HS-27A (cell line): ENCODE measurements around the gene HOXD10.

Experiments
- DNase-seq: peaks from one replicate; pipeline ENCODE4 v3.0.0-alpha.2; 2012; ENCODE audit warnings: low read depth, missing footprints

Gene HOXD10

DNA sequence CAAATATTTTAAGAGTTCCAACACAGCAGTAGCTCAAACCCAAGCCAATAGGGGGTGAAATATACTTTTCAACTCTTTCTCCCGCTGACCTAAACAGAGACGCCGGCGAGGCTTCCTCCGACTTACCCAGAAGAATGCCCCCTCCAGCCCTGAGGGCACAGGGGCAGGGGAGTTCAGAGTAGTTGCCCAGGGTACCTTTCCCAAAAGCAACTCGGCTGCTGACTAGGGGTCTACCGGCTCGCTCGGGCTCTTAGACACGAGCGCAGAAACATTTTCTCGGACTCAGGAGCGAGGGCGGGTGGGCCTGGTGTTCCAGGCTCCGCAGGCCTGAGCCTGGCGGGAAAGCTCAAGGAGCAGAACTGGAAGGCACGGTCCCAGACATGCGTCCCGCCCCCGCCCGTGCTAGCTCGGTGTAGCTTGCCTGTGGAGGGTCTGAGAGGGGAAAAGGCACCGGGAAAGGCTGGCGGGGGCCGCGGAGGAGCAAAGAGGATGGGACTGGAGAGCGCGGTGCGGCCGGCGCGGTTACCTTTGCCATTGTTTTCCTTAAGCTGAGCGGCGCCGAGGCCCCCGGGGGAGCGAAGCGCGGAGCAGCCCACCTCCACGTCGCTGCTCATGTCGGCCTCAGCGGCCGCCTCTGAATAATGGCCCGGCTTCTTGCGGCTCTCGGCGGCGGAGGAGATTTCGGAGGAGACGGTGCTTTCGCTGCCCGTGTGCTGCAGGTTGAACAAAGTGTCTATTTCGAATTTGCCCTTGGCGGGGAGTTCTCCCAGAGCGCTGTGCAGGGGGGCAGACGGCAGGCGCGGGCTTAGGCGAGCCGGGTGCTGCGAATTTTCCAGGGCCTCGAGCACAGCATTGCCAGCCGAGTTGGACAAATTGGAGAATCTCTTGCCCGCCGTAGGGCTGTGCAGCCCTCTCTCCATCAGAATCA, 33.5 kb upstream of the HOXD10 start:
- DNase-seq, result no peak

- no peak for DNase-seq
Measured at GRCh38 chr2:176083796-176084261, 32.7 kb upstream of the HOXD10 start, which contains the start of gene EVX2. TSS of gene EVX2 (minus strand) at chr2:176083962. CDS start at chr2:176083776, 186 bp downstream.

GRCh38 chr2:176084611-176085119, 31.9 kb upstream of the HOXD10 start:
- no peak for DNase-seq

DNA sequence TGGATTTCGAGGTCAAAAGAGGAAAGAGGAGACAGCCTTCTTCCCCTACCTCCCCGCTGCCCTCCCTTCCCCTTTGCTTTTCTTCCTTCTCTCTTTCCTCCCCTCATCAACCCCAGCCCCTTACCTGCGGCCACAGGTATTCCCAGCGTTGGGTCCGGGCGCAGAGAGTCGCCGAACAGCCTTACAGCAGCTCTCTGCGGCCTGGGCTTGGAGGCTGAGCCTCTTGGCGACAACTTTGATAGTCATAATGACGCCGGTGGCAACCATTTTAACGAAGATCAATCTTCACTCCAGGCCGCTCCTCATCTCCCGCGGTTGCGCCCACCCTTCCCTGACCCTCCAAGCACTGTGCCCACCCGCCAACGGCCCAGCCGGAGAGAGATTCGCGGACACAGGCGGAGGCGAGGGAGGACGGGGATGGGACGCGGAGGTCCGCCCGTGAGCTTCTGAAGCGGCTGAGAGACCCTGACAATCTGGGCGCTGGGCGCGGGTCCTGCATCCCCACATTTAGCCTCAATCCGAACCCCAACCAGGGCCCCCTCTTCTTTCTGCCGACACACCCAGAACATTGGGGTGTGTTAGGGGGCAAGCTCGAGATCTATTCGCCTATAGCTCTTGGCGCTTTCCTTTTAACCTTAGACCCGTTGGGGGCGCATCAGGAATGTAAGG, 31.3 kb upstream of the HOXD10 start:
- no peak for DNase-seq

DNA sequence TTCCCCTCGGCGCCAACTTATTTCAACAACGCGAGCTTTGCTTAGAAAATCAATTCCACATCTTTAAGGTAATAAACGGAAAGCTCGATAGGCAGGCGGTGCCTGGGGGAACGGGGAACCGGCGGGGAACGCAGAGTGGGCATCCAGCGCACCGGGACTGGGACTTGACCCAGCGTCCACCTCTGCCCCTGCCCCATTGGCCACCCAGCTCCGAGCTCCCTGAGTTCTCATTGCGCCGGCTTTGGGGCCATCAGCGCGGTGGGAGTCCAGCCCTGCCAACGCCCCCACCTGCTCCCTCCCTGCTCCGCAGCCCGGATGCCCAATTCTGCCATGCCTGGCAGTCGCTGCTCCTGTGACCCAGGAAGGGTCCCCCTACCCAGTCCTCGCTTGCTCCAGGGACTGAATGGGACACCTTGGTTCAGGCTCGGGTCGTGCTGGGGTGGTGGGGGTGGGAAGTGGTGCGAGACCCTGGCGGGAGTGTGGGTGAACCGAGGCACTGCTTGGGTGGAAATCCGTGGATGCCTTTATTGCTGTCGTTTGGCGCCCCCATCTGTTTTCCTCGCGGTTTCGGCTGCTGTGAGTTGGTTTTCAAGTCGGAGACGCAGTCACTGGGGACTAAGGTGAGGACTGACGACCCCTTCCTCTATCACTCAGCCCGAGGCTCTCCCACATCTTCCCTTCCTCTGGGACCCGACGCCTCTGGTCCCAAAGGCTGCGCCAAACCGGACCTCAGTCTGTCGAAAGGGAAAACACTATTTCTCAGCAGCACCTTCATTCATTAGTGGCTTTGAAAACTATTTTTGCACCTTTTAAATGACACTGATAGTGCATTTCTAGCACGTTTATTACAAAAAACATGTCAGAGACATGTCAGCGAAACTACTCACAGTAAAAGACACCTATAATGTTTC, 30.5 kb upstream of the HOXD10 start:
- DNase-seq, result no peak

DNA sequence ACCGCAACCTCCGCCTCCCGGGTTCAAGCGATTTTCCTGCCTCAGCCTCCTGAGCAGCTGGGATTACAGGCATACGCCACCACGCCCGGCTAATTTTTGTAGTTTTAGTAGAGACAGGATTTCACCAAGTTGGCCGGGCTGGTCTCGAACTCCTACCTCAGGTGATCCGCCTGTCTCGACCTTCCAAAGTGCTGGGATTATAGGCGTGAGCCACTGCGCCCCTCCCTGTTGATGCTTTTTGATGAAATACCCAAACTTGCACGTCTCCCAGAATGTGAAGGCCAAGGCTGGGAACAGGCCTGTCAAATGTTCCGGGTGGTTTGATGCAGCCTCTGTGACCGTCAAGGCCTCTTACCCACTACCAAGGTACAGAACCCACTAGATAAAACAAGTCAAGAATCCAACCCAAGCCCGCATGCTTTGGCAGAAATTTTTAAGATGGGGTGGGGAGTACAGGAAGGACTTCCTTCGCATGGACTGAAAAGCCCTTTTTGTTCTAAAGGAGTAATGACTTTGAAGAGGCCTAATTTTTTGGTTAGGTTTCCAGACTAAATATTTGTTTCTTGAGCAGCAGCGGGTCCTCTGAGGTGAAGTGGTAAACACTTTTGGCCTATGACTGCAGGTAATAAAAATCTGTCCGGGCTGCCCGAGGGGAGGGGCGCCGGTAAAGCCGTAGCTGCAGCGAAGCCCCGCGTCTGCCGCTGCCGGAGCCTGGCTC, 29.1 kb upstream of the HOXD10 start:
- no peak for DNase-seq

- no peak for DNase-seq
Measured at GRCh38 chr2:176088048-176088936, 28.3 kb upstream of the HOXD10 start.

DNA sequence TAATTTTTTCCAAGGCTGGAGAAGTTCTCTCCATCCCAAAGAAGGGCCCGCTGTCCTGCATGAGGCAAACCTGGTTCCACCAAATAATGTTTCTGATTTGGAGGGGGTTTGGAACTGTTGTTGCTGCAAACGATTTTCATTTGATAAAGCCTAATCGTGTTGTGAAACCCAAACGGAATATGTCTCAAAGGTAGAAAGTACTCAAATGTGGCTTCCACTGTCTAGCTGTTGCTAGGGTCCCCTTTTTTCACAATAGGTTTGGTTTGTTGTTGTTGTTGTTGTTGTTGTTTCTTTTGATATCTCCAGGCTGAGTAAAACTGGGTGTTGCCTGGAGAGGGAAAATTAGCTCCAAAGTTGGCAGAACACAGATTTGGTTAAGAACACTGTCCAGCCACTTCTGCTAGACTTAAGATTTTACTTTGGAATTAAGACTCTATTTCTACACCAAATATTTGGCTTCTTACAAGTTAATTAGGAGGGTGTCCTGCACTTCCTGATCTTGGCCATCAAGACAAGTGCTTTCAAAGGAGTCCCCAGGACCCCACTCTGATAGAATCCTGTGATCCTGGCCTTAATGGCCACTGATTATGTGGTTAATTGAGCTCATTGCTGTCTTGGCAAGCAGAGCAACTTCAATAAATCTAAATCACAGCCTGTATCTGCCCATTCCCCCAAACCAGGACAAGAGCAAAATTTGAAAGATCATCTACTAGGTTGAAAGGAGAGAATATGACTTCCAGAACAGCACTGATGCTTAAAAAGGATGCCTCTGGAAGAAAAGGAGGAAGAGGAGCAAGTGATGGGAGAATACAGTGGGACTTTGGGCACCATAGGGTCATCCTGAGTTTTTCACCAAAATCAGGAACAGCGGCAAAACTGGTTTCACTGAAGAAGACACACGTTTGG, 27.4 kb upstream of the HOXD10 start:
- no peak for DNase-seq

DNA sequence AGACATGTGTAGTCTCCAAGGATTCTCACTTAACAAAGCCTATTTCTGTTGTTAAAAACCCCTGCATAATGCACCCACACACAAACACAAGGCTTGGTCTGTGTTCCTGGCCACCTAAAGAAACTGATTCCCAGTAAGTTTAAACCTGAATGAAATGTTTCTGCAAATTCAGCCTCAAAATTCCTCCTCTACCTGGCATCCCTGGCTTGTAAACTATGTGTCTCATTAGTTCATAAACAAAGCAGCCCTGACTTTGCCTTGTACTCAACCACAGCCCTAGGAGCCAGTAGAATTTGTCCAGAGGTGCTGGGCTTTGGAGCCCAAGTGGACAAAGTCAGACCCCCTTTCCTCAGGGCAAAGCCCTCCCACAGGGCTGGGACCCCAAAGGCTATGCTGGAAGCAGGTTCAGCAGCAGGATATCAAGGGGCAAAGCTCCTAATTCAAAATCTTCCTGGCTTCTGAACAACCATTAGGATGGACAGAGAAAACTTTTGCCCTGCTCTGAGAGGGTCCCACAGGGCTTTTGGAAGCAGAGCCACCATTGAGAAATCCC, 26.7 kb upstream of the HOXD10 start:
- no peak for DNase-seq

DNA sequence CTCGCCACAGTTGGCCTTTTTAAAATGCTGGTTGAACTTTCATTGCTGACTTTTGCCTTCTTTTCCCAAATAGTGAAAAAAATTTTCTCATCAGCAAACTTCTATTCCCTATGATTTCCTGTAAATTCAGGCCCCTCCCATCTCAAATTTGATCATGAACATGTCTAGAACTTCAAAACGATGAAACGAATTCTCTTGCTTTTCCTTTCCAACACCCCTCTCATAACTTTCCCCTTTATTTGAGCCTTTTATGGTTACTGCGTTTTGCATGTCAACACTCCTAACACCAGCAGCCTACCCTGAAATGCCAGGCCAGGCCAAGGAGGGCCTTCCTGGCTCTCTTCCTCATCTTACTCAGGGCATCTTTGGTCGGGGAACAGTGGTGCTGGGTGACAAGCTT, 25.7 kb upstream of the HOXD10 start:
- no peak for DNase-seq

- no peak for DNase-seq
Measured at GRCh38 chr2:176091329-176092258, 25.0 kb upstream of the HOXD10 start.

DNA sequence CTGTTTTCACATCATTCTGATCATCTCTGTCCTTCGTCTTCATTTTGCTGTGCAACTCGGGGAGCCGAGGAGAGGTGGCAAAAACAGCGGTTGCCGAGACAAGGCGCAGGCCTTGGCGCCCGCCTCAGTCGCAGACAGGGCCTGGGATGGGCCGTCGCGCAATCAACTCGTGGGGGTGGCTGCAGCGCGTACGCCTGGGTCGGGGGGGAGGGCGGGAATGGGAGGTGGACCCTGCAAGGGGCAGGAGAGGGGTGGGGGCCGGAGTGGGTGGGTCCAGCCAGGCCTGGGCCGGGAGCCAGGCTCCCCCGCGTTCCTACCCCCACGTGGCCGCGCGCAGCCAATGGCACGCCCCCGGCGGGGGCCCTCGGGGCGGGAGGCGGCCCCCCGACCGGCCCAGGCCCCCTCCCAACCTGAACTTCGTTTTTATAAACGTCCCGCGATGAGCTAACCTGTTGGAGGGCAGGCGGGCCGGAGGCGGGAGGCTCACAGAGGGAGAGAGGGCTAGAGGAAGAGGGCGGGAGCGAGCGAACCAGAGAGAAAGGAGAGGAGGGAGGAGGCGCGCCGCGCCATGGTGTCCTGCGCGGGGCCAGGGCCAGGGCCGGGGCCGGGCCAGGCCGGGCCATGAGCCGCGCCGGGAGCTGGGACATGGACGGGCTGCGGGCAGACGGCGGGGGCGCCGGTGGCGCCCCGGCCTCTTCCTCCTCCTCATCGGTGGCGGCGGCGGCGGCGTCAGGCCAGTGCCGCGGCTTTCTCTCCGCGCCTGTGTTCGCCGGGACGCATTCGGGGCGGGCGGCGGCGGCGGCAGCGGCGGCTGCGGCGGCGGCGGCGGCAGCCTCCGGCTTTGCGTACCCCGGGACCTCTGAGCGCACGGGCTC, 24.1 kb upstream of the HOXD10 start, which contains the start of gene HOXD13:
Gene HOXD13 (plus strand): TSS at position 452 of the 875 bp plus-strand sequence. CDS start 170 bp downstream, at position 622.
- DNase-seq, result no peak

- no peak for DNase-seq
Measured at GRCh38 chr2:176093145-176093897, 23.3 kb upstream of the HOXD10 start.

- no peak for DNase-seq
Measured at GRCh38 chr2:176093898-176094249, 22.7 kb upstream of the HOXD10 start.

- DNase-seq, result no peak
Measured at GRCh38 chr2:176094349-176094748, 22.2 kb upstream of the HOXD10 start.

DNA sequence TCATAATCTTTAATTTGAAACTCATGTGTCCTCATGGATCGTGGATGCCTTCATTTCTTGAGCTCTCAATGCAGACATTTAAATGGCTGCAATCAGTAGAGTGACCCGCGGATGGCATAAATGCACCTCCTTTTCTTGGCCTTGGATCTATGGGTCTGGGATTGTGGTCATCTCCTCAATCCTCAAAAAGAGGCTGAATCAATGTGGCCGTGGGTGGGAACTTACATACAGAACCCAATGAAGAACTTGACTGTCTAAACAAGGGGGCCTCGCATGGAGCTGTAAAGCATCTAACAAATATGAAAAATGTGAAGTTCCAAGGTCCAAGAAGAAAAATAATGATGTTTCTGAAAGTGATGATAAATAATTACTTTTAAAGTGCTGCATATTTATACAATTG, 21.2 kb upstream of the HOXD10 start:
- no peak for DNase-seq
